Heart left ventricle (tissue), 16 donors: Measurements from ENCODE around the gene CLEC4E. TPM values are rescaled to one million over a fixed set of nuclear protein-coding genes. Genes with fewer than 3 reads are reported as not detected.
"Not testable (repeated sequence)": the region's sequence is repeated elsewhere in the genome, so short reads cannot be mapped to it uniquely, and the experiment has no call there.

Experiments
- ATAC-seq, 4 donors: fragments of 200-7000 bp; cut with Tn5 transposase; one replicate each; pipeline ENCODE4 v1.9.1; 2020 to 2022; ENCODE audit warnings: moderate library complexity in 4 of 4, mild to moderate bottlenecking in 3 of 4, moderate number of reproducible peaks in 1 of 4
- DNase-seq, 5 donors: peaks; one replicate each; pipeline ENCODE4 v3.0.0-alpha.2; 2020
- H3K27ac ChIP-seq, 12 donors: fragments of 200-600 bp; sonication (generic) in 4 of 12; one replicate each; pipeline versions ENCODE4 v1.5.0 to v1.8.0; 2016 to 2022; ENCODE audit warnings: mild to moderate bottlenecking in 2 of 12
- H3K27me3 ChIP-seq, 9 donors: fragments of 200-600 bp; sonication (generic) in 2 of 9; one replicate each; pipeline versions ENCODE4 v1.5.1 to v1.8.0; 2016 to 2022; ENCODE audit warnings: mild to moderate bottlenecking in 3 of 9
- H3K36me3 ChIP-seq, 9 donors: fragments of 200-600 bp; sonication (generic) in 2 of 9; one replicate each; pipeline versions ENCODE4 v1.5.0 to v1.8.0; 2018 to 2022; ENCODE audit warnings: mild to moderate bottlenecking in 2 of 9
- H3K4me1 ChIP-seq, 12 donors: fragments of 200-600 bp; sonication (generic) in 4 of 12; one replicate each; pipeline versions ENCODE4 v1.5.0 to v1.8.0; 2016 to 2022; ENCODE audit warnings: mild to moderate bottlenecking in 3 of 12
- H3K4me3 ChIP-seq, 12 donors: fragments of 200-600 bp; sonication (generic) in 4 of 12; one replicate each; pipeline versions ENCODE4 v1.5.0 to v1.8.0; 2017 to 2022; ENCODE audit warnings: mild to moderate bottlenecking in 9 of 12, moderate library complexity in 4 of 12
- H3K9me3 ChIP-seq, 12 donors: fragments of 200-600 bp; sonication (generic) in 4 of 12; one replicate each; pipeline versions ENCODE4 v1.5.0 to v1.8.0; 2016 to 2022; ENCODE audit warnings: mild to moderate bottlenecking in 1 of 12
- CTCF ChIP-seq, 12 donors: fragments of 200-600 bp; sonication (generic) in 4 of 12; IDR thresholded peaks; one replicate each; pipeline versions ENCODE4 v1.5.0 to v1.8.0; 2018 to 2022; ENCODE audit warnings: antibody characterized with exemption in 12 of 12, mild to moderate bottlenecking in 5 of 12
- POLR2A ChIP-seq, 2 donors: fragments of 450-650 bp; IDR thresholded peaks; one replicate each; pipeline ENCODE4 v1.6.1; 2017; ENCODE audit warnings: antibody characterized with exemption in 2 of 2, mild to moderate bottlenecking in 2 of 2, moderate library complexity in 2 of 2
- WGBS, 4 donors: extraction: QIAGEN DNeasy Blood & Tissue Kit in 2 of 4; methylation state at CpG; one replicate each; pipeline versions ENCODE4 v1.1.5 to v1.1.7; 2013 to 2018; 5-methylcytosine and 5-hydroxymethylcytosine counted together
- intact Hi-C, 10 donors: fragments of 100-400 bp; cut with DNase I; formaldehyde crosslinking; loops; one replicate each; pipeline versions ENCODE4 v1.11.1 to v1.14.2; 2022
- polyA plus RNA-seq, 2 donors: library from polyadenylated mRNA; stranded (reverse); fragments of 200-250 nt; gene quantifications; one replicate each; pipeline ENCODE4 v1.2.3, GENCODE V29; 2013
- total RNA-seq, 9 donors: library from RNA; depleted of rRNA in 2 of 9; stranded (reverse); fragments of >200 nt in 2 of 9; fragmentation: NEBNext Ultra II Directional in 3 of 9; extraction: Animal tissue kit (Norgen Biotek cat#: 25700) in 3 of 9; gene quantifications; one replicate each; pipeline versions ENCODE4 v1.1.0 to v1.2.4, GENCODE V29; 2016 to 2023
- donor health status: ischemic (EF 13 %, LVEDD 7.1; RV severe dilation, severe dysfunction).
- donor health status: healthy with polysubstance abuse.
- donor health status: DM: no; HTN: yes; CAD: no.
- donor health status: DM: no; HTN: no; CAD: no.
- donor health status: ischemic (EF 25% LVEDD 6.9; RV normal size, moderate dysfunction).
- donor health status: ischemic (EF 25% LVEDD 5.7; RV mildly dilated, moderate dysfunction).
- donor health status: healthy.
- donor health status: DM: yes; HTN: yes; CAD: no.
- donor health status: ischemic (EF 35%, LVEDD 5.7; RV mildly dilated, moderate dysfunction).
- donor health status: nonischemic (EF 11% LVEDD 7.7; RV severe dilation, severe dysfunction).
- donor health status: DM: yes; HTN: yes; CAD: no.
- donor health status: PGD.
- donor health status: ischemic (EF 29% LVEDD 5.4; RV normal size, mild dysfunction).
- donor health status: nonischemic (EF 23%, LVEDD 6.1; RV moderate dilation, normal function).

CLEC4E gene
- total and polyA plus RNA-seq, 11 donors = 0.25 to 5.1 (median 0.76) TPM

- no peak for ATAC-seq
- no peak overlapping the region for H3K27ac ChIP-seq
- no peaks in the 10 kb centered on the region for H3K9me3 ChIP-seq
- no peaks in the 10 kb centered on the region for H3K4me1 ChIP-seq
- intact Hi-C loops = no loop called here
- H3K4me3 ChIP-seq = no peak overlapping the region
- no peaks in the 10 kb centered on the region for H3K36me3 ChIP-seq
- peaks cover 0 to 11% (median 0%) of the 10 kb centered on the region in 9 donors for H3K27me3 ChIP-seq
- TF ChIP-seq POLR2A (IDR thresholded peaks at IDR 0.05) (no peak), CTCF (IDR thresholded peaks at IDR 0.05) (no peak)
- WGBS, 4 donors = 31 to 49% (median 40%) methylated on average over 4 of the region's 4 CpGs
- no peak for DNase-seq
These were observed 41.1 kb downstream of the CLEC4E start for GRCh38 chr12:8499616-8500015.

GRCh38 chr12:8496074-8496473 lies 44.6 kb downstream of the CLEC4E start:
- ATAC-seq, H3K36me3 ChIP-seq, H3K4me3 ChIP-seq, intact Hi-C loops, H3K9me3 ChIP-seq, H3K27ac ChIP-seq, DNase-seq: not testable (repeated sequence)
- peaks cover 0 to 16% (median 0%) of the 10 kb centered on the region in 12 donors for H3K4me1 ChIP-seq
- 42 to 55% (median 52%) methylated on average over 7 of the region's 7 CpGs for whole genome bisulfite sequencing, 4 donors
- H3K27me3 ChIP-seq = peaks cover 0 to 11% (median 0%) of the 10 kb centered on the region in 9 donors

GRCh38 chr12:8495671-8496070 lies 45.0 kb downstream of the CLEC4E start:
- H3K36me3 ChIP-seq, H3K27ac ChIP-seq, DNase-seq, intact Hi-C loops, H3K4me3 ChIP-seq, ATAC-seq, H3K9me3 ChIP-seq: not testable (repeated sequence)
- 78 to 92% (median 83%) methylated on average over 4 of the region's 4 CpGs for WGBS, 4 donors
- H3K4me1 ChIP-seq = peaks cover 0 to 16% (median 0%) of the 10 kb centered on the region in 12 donors
- peaks cover 0 to 11% (median 0%) of the 10 kb centered on the region in 9 donors for H3K27me3 ChIP-seq

- ATAC-seq (peak; percentile 37 to 84 (median 62)), DNase-seq (no peak)
- Histone ChIP-seq H3K4me3 (no peak overlapping the region), H3K9me3 (peaks cover 0 to 3% (median 0%) of the 10 kb centered on the region in 12 donors), H3K36me3 (no peaks in the 10 kb centered on the region), H3K27me3 (peaks cover 0 to 6% (median 0%) of the 10 kb centered on the region in 9 donors), H3K4me1 (peaks cover 0 to 16% (median 0%) of the 10 kb centered on the region in 12 donors), H3K27ac (peak overlapping the region in 1 of 12 donors; percentile 60)
- intact Hi-C loops = no loop called here
- 30 to 69% (median 33%) methylated on average over 1 to 2 of the region's 2 CpGs for WGBS, 4 donors
- TF ChIP-seq CTCF (IDR thresholded peaks at IDR 0.05) (no peak), POLR2A (IDR thresholded peaks at IDR 0.05) (no peak)
These were observed 47.6 kb downstream of the CLEC4E start for GRCh38 chr12:8493084-8493483.

- DNase-seq (no peak), ATAC-seq (peak in 1 of 4 donors; percentile 54)
- H3K36me3 ChIP-seq = no peaks in the 10 kb centered on the region
- H3K27me3 ChIP-seq = peaks cover 0 to 6% (median 0%) of the 10 kb centered on the region in 9 donors
- H3K9me3 ChIP-seq = peaks cover 0 to 11% (median 0%) of the 10 kb centered on the region in 12 donors
- intact Hi-C loops = no loop called here
- peaks cover 0 to 16% (median 0%) of the 10 kb centered on the region in 12 donors for H3K4me1 ChIP-seq
- H3K4me3 ChIP-seq = no peak overlapping the region
- no peak for TF ChIP-seq POLR2A (IDR thresholded peaks at IDR 0.05)
- TF ChIP-seq CTCF (IDR thresholded peaks at IDR 0.05) = no peak
- WGBS, 4 donors = 78 to 82% (median 81%) methylated on average over 5 of the region's 5 CpGs
- peak overlapping the region in 1 of 12 donors; percentile 60 for H3K27ac ChIP-seq
These were observed 48.8 kb downstream of the CLEC4E start for GRCh38 chr12:8491646-8492530.
